GM19455 (cell line): ENCODE measurements around the gene LSM14A.

Source experiments
- ATAC-seq: cut with Tn5 transposase; IDR thresholded peaks from one replicate; pipeline ENCODE4 v1.9.1; 2021; ENCODE audit not compliant: unreplicated experiment

The LSM14A gene

GRCh38 chr19:34278783-34279182 is 106.5 kb downstream of the LSM14A start:
- ATAC-seq = no peak
